Fibroblast of lung (primary cell): ENCODE data around the gene ZFAND2B.

Experiments used
- EZH2 ChIP-seq: IDR thresholded peaks from 2 replicates; pipeline ENCODE4 v1.5.1; 2012; ENCODE audit warnings: low read length, control low read depth, mild to moderate bottlenecking; ENCODE audit errors: missing control alignments
- TF ChIP-seq, protein P1 (sequence below), 2 donors: IDR thresholded peaks in 1 of 2; conservative IDR thresholded peaks in 1 of 2; 1 replicate in 1 of 2; 2 replicates in 1 of 2; pipeline ENCODE4 v1.5.1; 2011 to 2012; ENCODE audit warnings: low read length in 2 of 2, control low read depth in 1 of 2, inconsistent platforms in 1 of 2, low read depth in 1 of 2, mild to moderate bottlenecking in 1 of 2

DNA sequence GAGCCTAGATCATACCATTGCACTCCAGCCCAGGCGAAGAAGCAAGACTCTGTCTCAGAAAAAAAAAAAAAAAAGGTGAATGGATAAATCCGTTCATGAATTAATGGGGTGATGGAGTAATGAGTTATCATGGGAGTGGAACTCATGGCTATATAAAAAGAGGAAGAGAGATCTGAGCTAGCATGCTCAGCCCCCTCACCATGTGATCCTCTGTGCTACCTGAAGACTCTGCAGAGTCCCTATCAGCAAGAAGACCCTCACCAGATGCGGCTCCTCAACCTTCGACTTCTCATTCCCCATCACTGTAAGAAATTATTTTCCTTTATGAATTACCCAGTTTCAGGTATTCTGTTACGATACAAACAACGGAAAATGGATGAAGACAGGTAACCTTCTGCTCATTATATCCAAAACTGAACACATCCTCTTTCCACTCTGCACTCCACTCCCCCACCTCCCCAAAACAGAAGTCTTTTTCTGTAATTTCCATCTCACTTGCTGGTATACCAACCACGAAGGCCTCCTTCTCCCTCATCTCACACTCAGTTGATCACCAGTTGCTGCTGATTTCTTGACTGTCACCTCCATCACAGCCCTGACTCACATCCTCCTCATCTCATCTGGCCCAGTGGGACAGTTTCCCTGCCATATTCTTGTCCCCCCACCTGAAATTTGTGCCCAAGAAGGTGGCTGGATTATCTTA, 19.7 kb upstream of the ZFAND2B start:
- TF ChIP-seq, protein P1, sequence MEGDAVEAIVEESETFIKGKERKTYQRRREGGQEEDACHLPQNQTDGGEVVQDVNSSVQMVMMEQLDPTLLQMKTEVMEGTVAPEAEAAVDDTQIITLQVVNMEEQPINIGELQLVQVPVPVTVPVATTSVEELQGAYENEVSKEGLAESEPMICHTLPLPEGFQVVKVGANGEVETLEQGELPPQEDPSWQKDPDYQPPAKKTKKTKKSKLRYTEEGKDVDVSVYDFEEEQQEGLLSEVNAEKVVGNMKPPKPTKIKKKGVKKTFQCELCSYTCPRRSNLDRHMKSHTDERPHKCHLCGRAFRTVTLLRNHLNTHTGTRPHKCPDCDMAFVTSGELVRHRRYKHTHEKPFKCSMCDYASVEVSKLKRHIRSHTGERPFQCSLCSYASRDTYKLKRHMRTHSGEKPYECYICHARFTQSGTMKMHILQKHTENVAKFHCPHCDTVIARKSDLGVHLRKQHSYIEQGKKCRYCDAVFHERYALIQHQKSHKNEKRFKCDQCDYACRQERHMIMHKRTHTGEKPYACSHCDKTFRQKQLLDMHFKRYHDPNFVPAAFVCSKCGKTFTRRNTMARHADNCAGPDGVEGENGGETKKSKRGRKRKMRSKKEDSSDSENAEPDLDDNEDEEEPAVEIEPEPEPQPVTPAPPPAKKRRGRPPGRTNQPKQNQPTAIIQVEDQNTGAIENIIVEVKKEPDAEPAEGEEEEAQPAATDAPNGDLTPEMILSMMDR (conservative IDR thresholded peaks at IDR 0.05 in 1 of 2, IDR thresholded peaks at IDR 0.05 in 1 of 2; ENCODE audit: low read depth in 1 of 2, low read length in 2 of 2), result no peak
- no peak for TF ChIP-seq EZH2
